ENCODE data around the gene ZNF813.

DNA sequence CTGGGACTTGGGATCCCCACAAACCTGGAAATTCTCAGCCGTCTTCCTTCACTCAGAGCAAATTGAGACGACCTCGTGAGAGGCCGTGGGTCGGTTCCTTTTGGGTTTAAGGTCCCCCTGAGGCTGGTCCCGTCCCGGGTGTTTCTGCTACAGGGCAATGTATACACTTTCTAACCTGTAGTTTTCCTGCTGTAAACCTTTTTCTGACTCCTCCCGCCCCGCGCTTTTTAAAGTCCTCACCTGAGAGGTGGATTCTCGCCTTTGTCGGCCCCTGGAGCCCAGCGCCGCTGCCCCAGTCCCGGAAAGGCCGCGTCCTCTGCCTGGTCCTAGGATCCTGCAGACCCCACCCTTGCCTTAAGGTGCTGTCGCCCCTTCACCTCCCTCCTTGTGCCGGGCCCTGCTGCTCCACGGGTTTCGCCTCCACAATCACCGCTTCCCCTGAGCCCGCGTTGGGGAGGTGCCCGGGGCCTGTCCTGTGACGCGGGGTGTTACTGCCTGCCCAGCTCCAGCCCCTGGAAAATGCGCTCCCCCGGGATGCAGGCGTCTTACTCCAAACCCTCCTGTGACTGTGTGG, 35.4 kb upstream of the ZNF813 start:
- TF ChIP-seq, protein P1, sequence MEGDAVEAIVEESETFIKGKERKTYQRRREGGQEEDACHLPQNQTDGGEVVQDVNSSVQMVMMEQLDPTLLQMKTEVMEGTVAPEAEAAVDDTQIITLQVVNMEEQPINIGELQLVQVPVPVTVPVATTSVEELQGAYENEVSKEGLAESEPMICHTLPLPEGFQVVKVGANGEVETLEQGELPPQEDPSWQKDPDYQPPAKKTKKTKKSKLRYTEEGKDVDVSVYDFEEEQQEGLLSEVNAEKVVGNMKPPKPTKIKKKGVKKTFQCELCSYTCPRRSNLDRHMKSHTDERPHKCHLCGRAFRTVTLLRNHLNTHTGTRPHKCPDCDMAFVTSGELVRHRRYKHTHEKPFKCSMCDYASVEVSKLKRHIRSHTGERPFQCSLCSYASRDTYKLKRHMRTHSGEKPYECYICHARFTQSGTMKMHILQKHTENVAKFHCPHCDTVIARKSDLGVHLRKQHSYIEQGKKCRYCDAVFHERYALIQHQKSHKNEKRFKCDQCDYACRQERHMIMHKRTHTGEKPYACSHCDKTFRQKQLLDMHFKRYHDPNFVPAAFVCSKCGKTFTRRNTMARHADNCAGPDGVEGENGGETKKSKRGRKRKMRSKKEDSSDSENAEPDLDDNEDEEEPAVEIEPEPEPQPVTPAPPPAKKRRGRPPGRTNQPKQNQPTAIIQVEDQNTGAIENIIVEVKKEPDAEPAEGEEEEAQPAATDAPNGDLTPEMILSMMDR (IDR thresholded peaks at IDR 0.05): no peak
- no peak for TF ChIP-seq POLR2A (IDR thresholded peaks at IDR 0.05)
